Activated CD8-positive, alpha-beta memory T cell treated with anti-CD3 and anti-CD28 coated beads for 36 hours (primary cell): ENCODE measurements around the gene KCNS1. TPM values are rescaled to one million over a fixed set of nuclear protein-coding genes. Genes with fewer than 3 reads are reported as not detected.

Experiments
- CTCF ChIA-PET: fragments of 350-600 bp; sonication (Branson Sonifier 250); formaldehyde crosslinking; loops from one replicate; lab custom pipeline; 2021; ENCODE audit warnings: antibody characterized with exemption; lab: Charles Lee
- POLR2A ChIA-PET: fragments of 350-600 bp; sonication (Branson Sonifier 250); formaldehyde crosslinking; loops from one replicate; lab custom pipeline; 2021; ENCODE audit warnings: antibody characterized with exemption; lab: Charles Lee
- total RNA-seq, 2 experiments: library from RNA; stranded (reverse); gene quantifications; one replicate each; pipeline ENCODE4 v1.2.3, GENCODE V29; 2021

KCNS1 gene
- total RNA-seq, 2 experiments from 2014 or later: 0.52 to 0.70 TPM

GRCh38 chr20:45111799-45112471, 11.0 kb upstream of the KCNS1 start:
- POLR2A ChIA-PET: no interaction called here
- CTCF ChIA-PET: interaction anchor here (0.6 to 5.1 kb wide), 9 partner anchors 9 to 178 kb away, joined by 3 to 47 read pairs (median 5); partner anchors contain the start of gene KCNS1

- ChIA-PET CTCF (interaction anchor here (0.7 to 5.1 kb wide), 5 partner anchors 10 to 179 kb away, joined by 3 to 47 read pairs (median 6); partner anchors contain the start of gene KCNS1), POLR2A (no interaction called here)
Observed at GRCh38 chr20:45111285-45111684, 10.4 kb upstream of the KCNS1 start.

DNA sequence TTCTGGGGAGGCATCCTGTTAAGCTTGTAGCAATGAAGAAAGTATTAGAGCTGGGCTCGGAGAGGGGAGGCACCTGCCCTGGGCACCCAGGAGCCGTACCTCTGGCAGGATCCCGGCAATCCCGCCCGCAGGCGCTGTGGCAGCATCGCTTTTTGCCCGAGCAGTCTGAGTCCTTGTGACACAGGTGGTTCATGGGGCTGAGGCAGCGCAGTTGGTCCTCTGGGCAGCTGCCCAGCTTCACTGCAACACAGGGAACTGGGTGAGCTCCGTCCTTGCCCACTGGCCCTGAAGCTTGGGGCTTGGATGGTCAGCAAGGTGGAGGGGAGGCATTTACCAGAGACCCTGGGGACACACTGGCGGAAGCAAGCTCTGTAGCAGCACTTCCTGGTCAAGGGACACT, 9.4 kb upstream of the KCNS1 start:
- ChIA-PET CTCF (interaction anchor here (0.8 to 5.1 kb wide), 4 partner anchors 9 to 85 kb away, joined by 3 to 47 read pairs (median 5); partner anchors contain the start of gene KCNS1), POLR2A (no interaction called here)

GRCh38 chr20:45109634-45110033, 8.7 kb upstream of the KCNS1 start:
- CTCF ChIA-PET: interaction anchor here (1.1 to 5.1 kb wide), 2 partner anchors 12 to 30 kb away, joined by 4 to 47 read pairs; no protein-coding TSS in a partner anchor
- POLR2A ChIA-PET: no interaction called here

GRCh38 chr20:45105317-45105716, 4.4 kb upstream of the KCNS1 start:
- POLR2A ChIA-PET: no interaction called here
- CTCF ChIA-PET: interaction anchor here (1.9 to 2.6 kb wide), 2 partner anchors 8 to 10 kb away, joined by 6 to 11 read pairs; no protein-coding TSS in a partner anchor

- POLR2A ChIA-PET: no interaction called here
Observed at GRCh38 chr20:45104786-45105185, 3.9 kb upstream of the KCNS1 start.

DNA sequence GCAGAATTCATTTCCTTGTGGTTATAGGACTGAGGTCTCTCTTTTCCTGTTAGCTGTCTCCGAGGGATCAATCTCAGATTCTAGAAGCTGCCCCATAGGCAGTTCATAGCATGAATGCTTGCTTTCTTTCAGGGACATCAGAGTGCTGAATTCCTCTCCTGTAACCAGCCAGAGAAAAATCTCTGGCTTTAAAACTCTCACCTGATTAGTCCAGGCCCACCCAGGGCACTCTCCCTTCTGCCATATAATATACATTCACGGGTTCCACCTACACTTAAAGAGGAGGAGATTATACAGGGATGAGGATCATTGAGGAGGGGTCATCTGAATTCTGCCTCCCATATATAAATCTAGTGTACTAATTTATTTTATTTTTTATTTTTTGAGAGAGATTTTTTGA, 2.1 kb upstream of the KCNS1 start:
- POLR2A ChIA-PET: no interaction called here
- CTCF ChIA-PET: no interaction called here

More at GRCh38 chr20:45104786-45105185, 3.9 kb upstream of the KCNS1 start:
- CTCF ChIA-PET: interaction anchor here (1.2 to 2.6 kb wide), 2 partner anchors 9 kb away, joined by 5 to 11 read pairs; no protein-coding TSS in a partner anchor

DNA sequence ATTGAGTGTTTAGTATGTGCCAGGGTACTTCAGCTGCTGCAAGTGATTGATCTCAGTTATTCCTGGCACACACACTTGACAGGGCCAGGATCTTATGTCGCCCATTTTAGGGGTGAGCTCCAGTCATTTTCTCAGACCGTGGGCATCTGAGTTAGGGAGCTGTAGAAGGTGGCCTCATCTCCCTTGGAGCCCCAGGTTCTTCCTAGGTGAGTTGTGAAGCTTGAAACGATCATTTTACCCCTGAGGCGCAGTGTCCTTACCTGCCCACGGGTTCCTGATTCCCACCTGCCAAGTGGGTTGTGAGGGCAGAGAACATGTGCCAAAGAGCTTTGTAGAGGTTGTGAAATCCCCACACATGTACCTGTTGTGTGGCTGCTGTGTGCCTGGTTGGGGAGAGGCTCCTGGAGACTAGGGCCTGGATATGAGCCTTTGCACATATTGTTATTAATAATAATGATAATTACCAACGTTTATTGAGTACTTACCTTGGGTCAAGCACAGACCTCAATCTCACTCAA, 465 bp upstream of the KCNS1 start:
- ChIA-PET CTCF (interaction anchor here (1.1 kb wide), 2 partner anchors 10 to 37 kb away, joined by 3 to 6 read pairs; no protein-coding TSS in a partner anchor), POLR2A (no interaction called here)

GRCh38 chr20:45098103-45098773, 2.7 kb downstream of the KCNS1 start:
- ChIA-PET CTCF (interaction anchor here (0.9 to 5.8 kb wide), 8 partner anchors 8 to 195 kb away, joined by 3 to 47 read pairs (median 6); no protein-coding TSS in a partner anchor), POLR2A (interaction anchor here (1.3 kb wide), 1 partner anchor 15 kb away, joined by 4 read pairs; no protein-coding TSS in a partner anchor)

DNA sequence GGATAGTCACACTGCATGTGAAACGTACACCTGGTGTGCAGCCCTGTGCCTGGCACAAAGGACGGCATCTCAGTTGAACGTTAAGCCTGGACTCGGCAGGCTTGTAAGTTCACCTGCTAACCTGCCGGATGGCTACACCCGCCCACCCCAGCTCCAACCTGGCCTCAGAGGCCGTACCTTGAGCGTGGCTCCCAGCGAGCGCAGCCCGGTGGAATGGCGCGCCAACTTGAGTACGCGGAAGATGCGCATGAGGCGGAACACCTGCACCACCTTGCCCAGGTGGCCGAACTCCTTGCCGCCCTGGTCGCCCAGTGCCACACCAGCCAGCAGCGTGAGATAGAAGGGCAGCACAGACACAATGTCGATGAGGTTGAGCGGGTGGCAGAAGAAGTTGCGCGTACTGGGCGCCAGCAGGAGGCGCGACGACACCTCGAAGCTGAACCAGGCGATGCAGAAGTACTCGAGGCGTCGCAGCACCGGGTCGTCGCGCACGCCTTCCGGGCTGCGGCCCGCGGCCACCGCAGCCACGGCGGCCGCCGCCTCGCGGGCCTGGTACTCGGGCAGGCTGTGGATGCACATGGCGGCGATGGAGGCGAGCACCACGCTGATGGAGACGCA, 3.3 kb downstream of the KCNS1 start:
- CTCF ChIA-PET: interaction anchor here (0.6 to 5.8 kb wide), 13 partner anchors 9 to 674 kb away, joined by 3 to 47 read pairs (median 6); no protein-coding TSS in a partner anchor
- POLR2A ChIA-PET: interaction anchor here (1.3 kb wide), 1 partner anchor 14 kb away, joined by 4 read pairs; no protein-coding TSS in a partner anchor

GRCh38 chr20:45096781-45097180, 4.1 kb downstream of the KCNS1 start:
- CTCF ChIA-PET: interaction anchor here (0.9 to 5.8 kb wide), 21 partner anchors 7 to 675 kb away, joined by 3 to 47 read pairs (median 6); no protein-coding TSS in a partner anchor
- POLR2A ChIA-PET: no interaction called here

- CTCF ChIA-PET: interaction anchor here (0.6 to 5.8 kb wide), 32 partner anchors 8 to 676 kb away, joined by 3 to 47 read pairs (median 4); no protein-coding TSS in a partner anchor
- POLR2A ChIA-PET: interaction anchor here (0.5 kb wide), 1 partner anchor 83 kb away, joined by 3 read pairs; no protein-coding TSS in a partner anchor
Observed at GRCh38 chr20:45095805-45096238, 5.1 kb downstream of the KCNS1 start.

- POLR2A ChIA-PET: interaction anchor here (0.5 kb wide), 1 partner anchor 82 kb away, joined by 3 read pairs; no protein-coding TSS in a partner anchor
- CTCF ChIA-PET: interaction anchor here (0.8 to 5.8 kb wide), 27 partner anchors 8 to 198 kb away, joined by 3 to 47 read pairs (median 5); no protein-coding TSS in a partner anchor
Observed at GRCh38 chr20:45094864-45095574, 5.9 kb downstream of the KCNS1 start.

DNA sequence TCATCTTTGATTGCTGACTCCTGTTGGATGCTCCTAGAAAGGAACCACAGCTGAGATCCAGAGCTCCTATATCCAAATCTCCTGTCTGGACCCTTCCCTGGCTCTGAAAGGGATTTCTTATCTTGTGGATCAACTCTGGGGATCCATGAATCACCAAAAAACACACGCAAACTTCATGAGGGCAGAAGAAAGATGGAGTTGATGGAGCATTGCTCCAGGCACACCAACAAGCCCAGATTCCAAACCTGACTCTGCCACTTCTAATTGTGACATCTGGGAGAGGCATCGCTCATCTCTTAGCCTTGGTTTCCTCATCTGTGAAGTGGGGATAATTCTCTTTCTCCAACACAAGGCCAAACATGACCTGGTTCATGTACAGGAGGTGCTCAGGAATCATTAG, 6.7 kb downstream of the KCNS1 start:
- CTCF ChIA-PET: interaction anchor here (0.7 to 1.1 kb wide), 4 partner anchors 40 to 163 kb away, joined by 3 to 5 read pairs (median 3); no protein-coding TSS in a partner anchor
- POLR2A ChIA-PET: no interaction called here

GRCh38 chr20:45092898-45093297, 8.0 kb downstream of the KCNS1 start:
- ChIA-PET CTCF (interaction anchor here (0.8 to 1.7 kb wide), 2 partner anchors 21 to 23 kb away, joined by 3 to 4 read pairs; no protein-coding TSS in a partner anchor), POLR2A (no interaction called here)

DNA sequence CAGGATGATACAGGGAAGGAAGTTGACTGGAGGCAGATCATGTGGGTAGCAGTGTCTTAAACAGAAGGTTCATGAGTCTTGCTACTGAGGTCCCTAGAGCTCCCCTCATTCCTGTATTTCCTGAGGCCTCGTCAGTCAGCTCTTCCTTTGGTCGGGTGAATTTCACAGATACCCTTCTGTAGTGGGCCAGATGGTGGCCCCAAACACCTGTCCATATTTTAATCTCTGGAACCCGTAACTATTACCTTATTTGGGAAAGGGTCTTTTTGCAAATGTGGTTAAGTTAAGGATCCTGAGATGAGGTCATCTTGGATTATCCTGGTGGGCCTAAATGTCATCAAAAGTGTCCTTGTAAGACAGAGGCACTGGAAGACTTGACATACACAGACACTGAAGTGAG, 9.6 kb downstream of the KCNS1 start:
- CTCF ChIA-PET: no interaction called here
- POLR2A ChIA-PET: no interaction called here

DNA sequence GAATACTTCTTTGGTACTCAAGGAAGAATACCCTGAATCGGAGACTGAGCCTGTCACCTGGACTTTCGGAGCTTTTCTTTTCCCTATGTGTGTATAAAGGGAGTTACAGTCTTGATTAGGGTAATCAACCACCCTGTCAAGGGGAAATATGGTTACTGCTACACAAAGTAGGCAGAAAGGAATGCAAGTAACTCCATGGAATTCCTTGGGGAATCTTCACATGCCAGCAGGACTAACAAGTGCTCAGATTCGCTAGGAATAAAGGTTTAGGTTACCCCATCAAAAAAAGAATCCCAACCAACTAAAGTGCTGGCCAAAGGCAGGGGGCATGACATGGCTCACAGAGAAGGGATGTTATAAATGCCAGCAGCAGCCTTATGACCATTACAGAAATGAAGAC, 10.4 kb downstream of the KCNS1 start:
- ChIA-PET POLR2A (no interaction called here), CTCF (no interaction called here)

DNA sequence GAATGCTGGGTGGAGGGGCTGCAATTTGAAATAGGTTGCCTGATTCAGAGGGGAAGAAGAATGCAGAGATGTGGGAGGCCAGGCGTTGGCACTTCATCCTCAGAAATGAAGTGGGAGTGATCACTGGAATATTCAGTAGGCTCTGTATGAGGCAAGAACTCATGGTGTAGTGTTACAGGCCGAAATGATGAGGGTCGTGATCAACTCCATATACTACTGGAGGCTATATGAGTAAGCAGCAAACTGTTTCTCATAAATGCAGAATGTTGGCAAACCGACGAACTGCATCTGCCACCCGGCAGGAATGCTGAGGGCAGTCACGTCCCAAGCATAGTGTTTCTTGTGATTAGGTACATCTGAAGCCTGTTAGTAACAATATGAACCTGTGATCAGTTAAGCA, 12.7 kb downstream of the KCNS1 start:
- CTCF ChIA-PET: no interaction called here
- POLR2A ChIA-PET: no interaction called here
